Measurements from ENCODE around the gene NKX6-2. TPM values are rescaled to one million over a fixed set of nuclear protein-coding genes. Genes with fewer than 3 reads are reported as not detected.

The NKX6-2 gene
- 2.6 TPM in 1 of 2 replicates, not detected in the other for total RNA-seq

GRCh38 chr10:132785723-132786475, at the start of gene NKX6-2:
Gene NKX6-2, minus strand, starts transcription at chr10:132786147. Its CDS starts 199 bp downstream, at chr10:132785948.
- DNase-seq (ENCODE audit: low read depth): no peak
- Histone ChIP-seq H3K4me3 (ENCODE audit: low read depth, low read length) (no peak within 1 kb of the TSS), H3K36me3 (ENCODE audit: control insufficient read depth, insufficient read depth, low read length) (no peaks in the 10 kb centered on the region), H3K27me3 (ENCODE audit: control insufficient read depth, insufficient read depth, low read length) (peaks cover 71% of the 10 kb centered on the region)
- TF ChIP-seq CTCF (IDR thresholded peaks at IDR 0.05; ENCODE audit: insufficient read depth, low read length, poor library complexity, severe bottlenecking): no peak

GRCh38 chr10:132834891-132835847, 49.2 kb upstream of the NKX6-2 start:
- Histone ChIP-seq H3K4me3 (ENCODE audit: low read depth, low read length) (no peak overlapping the region), H3K27me3 (ENCODE audit: control insufficient read depth, insufficient read depth, low read length) (peaks cover 28% of the 10 kb centered on the region), H3K36me3 (ENCODE audit: control insufficient read depth, insufficient read depth, low read length) (no peaks in the 10 kb centered on the region)
- no peak for DNase-seq (ENCODE audit: low read depth)
- TF ChIP-seq CTCF (IDR thresholded peaks at IDR 0.05; ENCODE audit: insufficient read depth, low read length, poor library complexity, severe bottlenecking): no peak

GRCh38 chr10:132834311-132834761, 48.4 kb upstream of the NKX6-2 start:
- peaks cover 28% of the 10 kb centered on the region for H3K27me3 ChIP-seq (ENCODE audit: control insufficient read depth, insufficient read depth, low read length)
- H3K36me3 ChIP-seq (ENCODE audit: control insufficient read depth, insufficient read depth, low read length): no peaks in the 10 kb centered on the region
- DNase-seq (ENCODE audit: low read depth): no peak
- no peak overlapping the region for H3K4me3 ChIP-seq (ENCODE audit: low read depth, low read length)
- no peak for TF ChIP-seq CTCF (IDR thresholded peaks at IDR 0.05; ENCODE audit: insufficient read depth, low read length, poor library complexity, severe bottlenecking)

GRCh38 chr10:132833421-132834111, 47.6 kb upstream of the NKX6-2 start:
- no peak overlapping the region for H3K4me3 ChIP-seq (ENCODE audit: low read depth, low read length)
- H3K27me3 ChIP-seq (ENCODE audit: control insufficient read depth, insufficient read depth, low read length): peaks cover 27% of the 10 kb centered on the region
- H3K36me3 ChIP-seq (ENCODE audit: control insufficient read depth, insufficient read depth, low read length): no peaks in the 10 kb centered on the region
- DNase-seq (ENCODE audit: low read depth): no peak
- TF ChIP-seq CTCF (IDR thresholded peaks at IDR 0.05; ENCODE audit: insufficient read depth, low read length, poor library complexity, severe bottlenecking): no peak

GRCh38 chr10:132832186-132832969, 46.4 kb upstream of the NKX6-2 start:
- peaks cover 24% of the 10 kb centered on the region for H3K27me3 ChIP-seq (ENCODE audit: control insufficient read depth, insufficient read depth, low read length)
- DNase-seq (ENCODE audit: low read depth): no peak
- H3K4me3 ChIP-seq (ENCODE audit: low read depth, low read length): no peak overlapping the region
- no peak for TF ChIP-seq CTCF (IDR thresholded peaks at IDR 0.05; ENCODE audit: insufficient read depth, low read length, poor library complexity, severe bottlenecking)
- H3K36me3 ChIP-seq (ENCODE audit: control insufficient read depth, insufficient read depth, low read length): no peaks in the 10 kb centered on the region

Measured in kidney epithelial cell (primary cell).